Measurements from ENCODE around the gene WWP2. TPM values are rescaled to one million over a fixed set of nuclear protein-coding genes. Genes with fewer than 3 reads are reported as not detected.
"Not testable (repeated sequence)": the region's sequence is repeated elsewhere in the genome, so short reads cannot be mapped to it uniquely, and the experiment has no call there.

The WWP2 gene
- total RNA-seq, 1 experiment from 2014 or later: 15.1 TPM

DNA sequence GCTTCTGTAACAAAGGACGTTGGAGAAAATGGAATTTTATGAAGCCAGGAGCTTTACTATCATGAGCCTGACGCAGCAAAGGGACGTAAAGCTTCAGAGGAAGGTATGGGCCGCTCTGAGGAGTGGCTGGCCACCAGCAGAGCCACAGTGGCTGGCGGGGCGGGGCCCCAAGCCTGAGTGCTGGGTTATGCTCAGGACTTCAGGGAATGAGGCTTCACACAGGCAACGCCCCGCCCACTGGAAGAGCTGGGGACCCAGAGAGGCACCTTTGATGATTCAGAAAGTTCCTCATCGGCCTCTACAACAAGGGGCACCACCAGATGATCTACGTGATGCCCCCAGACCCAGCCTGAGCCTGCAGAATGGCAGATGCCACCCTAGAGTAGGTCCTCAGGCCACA, 16.2 kb upstream of the WWP2 start:
- no peak for DNase-seq (ENCODE audit: low spot score)

DNA sequence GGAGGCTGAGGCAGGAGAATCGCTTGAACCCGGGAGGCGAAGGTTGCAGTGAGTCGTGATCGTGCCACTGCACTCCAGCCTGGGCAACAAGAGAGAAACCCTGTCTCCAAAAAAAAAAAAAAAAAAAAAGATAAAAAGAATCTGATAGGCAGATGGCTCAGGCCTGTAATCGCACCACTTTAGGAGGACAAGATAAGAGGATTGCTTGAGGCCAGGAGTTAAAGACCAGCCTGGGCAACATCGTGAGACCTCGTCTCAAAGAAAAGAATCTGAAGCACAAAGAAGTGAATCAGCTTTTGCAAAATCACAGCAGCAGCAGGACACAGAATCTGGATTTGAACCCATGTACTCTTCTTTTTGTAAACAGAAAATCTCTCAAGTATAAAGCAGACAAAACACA, 15.0 kb upstream of the WWP2 start:
- DNase-seq (ENCODE audit: low spot score): no peak

GRCh38 chr16:69748694-69749345, 13.3 kb upstream of the WWP2 start:
- no peak for DNase-seq (ENCODE audit: low spot score)

DNA sequence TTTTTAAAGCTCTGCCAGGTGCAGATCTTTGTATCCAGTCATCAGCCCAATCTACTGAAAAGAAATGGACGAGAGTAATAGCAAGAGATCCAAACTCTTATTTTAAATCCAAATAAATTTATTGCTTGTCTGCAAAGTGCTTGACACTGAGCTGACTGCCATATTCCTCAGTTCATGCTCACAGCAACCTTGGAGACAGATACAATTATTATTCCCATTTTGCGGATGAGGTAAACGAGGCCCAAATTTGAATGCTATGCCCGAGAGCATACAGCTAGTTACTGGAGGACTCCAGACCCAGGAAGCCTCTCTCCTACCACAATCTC, 8.0 kb upstream of the WWP2 start:
- no peak for DNase-seq (ENCODE audit: low spot score)

GRCh38 chr16:69754469-69755310, 7.4 kb upstream of the WWP2 start, which contains the start of gene NOB1:
TSS of gene NOB1 (minus strand) at chr16:69754926. CDS start at chr16:69754910, 16 bp downstream.
- peak; percentile 94 for DNase-seq (ENCODE audit: low spot score)

DNA sequence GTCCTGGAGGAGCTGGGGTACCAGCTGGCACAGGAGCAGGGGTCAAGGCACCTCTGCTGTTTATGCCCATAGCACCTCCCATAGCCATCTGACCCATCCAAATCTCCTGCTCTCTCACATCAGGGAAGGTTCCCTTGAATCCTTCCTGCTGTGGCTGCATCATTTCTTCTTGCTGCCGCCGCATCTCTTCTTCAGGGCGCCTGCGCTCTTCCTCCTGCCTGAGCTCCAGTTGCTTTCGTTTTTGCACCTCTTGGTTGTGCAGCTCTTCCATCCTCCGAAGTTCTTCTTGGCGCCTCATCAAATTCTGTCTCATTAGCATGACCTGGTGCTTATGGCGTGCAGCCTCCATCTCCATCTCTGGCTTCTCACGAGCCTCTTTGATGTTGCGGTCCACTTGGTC, 5.4 kb upstream of the WWP2 start:
- no peak for DNase-seq (ENCODE audit: low spot score)

DNA sequence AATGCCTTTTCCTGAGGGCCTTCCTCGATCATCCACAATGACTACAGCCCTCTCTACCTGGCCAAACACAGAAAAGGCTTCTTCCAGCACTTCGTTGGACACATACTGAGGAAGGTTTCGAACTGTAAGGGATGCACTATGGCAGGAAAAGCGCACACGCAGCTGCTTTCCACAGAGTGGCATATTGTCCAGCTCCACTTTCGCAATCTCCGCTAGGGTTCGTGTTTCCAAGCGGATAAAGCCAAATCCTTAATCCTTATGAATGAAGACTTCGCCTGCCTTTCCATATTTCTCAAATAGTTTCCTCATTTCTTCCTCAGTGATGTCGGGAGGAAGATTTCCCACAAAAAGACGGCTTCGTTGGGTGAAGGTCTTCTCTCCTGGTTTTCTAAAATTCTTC, 4.8 kb upstream of the WWP2 start:
- not testable (repeated sequence) for DNase-seq (ENCODE audit: low spot score)

DNA sequence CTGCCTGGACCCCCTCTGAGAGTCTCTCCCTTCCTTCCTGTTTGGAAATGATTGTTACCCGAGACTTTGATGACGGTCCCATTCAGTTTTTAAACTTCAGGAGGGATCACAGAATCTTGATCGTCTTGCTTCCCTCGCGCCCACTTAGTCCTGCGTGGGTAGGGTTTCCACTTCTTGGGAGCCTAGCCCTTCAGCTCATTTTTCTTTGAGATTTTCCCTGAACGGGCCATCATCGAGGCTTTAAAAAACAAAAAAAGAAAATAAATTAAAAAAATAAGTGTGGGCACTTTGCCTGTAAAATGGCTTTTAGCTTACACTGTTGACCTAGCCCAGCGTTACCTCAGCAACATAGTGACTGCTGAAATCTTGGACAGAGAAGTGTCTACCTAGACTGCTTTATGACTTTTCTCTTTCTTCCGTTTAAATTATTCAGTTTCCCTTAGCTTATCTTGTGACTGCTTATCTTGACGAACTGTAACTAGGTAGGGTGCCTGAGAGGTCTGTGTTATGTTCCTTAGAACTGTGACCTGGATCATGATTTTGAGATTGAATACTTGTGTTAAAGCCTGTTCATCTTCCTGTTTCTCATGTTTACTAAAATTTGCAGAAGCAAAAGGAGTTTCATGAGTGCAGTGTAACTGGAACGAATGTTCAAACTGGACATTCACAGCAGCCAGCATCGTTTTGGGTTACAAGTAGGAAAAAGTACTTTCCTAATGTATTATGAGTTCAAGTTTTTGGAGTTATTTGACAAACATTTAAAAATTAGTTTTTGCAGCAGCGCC, 874 bp downstream of the WWP2 start:
- no peak for DNase-seq (ENCODE audit: low spot score)

GRCh38 chr16:69763599-69763942, 1.4 kb downstream of the WWP2 start:
- DNase-seq (ENCODE audit: low spot score): no peak

- no peak for DNase-seq (ENCODE audit: low spot score)
Measured at GRCh38 chr16:69767459-69768229, 5.5 kb downstream of the WWP2 start.

- no peak for DNase-seq (ENCODE audit: low spot score)
Measured at GRCh38 chr16:69768666-69769065, 6.5 kb downstream of the WWP2 start.

- DNase-seq (ENCODE audit: low spot score): no peak
Measured at GRCh38 chr16:69769404-69769803, 7.3 kb downstream of the WWP2 start.

- DNase-seq (ENCODE audit: low spot score): no peak
Measured at GRCh38 chr16:69771651-69771967, 9.5 kb downstream of the WWP2 start.

- no peak for DNase-seq (ENCODE audit: low spot score)
Measured at GRCh38 chr16:69773260-69773947, 11.3 kb downstream of the WWP2 start.

GRCh38 chr16:69775563-69775962, 13.4 kb downstream of the WWP2 start:
- DNase-seq (ENCODE audit: low spot score): no peak

DNA sequence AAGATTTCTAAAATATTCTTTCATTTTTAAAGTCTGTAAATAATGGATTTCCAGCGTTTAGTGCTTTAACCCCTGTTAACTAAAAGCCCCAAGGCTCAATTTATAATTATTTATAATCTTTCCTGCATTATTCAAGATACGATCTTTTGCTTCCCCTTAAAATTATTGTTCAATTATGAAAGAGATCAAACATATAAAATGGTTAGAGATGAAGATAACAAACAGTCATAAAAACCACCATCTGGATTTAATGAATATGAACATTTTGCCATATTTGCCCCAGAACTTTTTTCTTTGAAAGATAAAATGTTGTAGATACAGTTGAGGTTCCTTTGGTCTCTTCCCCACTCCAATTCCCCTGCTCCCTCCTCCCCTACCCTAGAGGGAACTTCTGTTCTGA, 17.6 kb downstream of the WWP2 start:
- no peak for DNase-seq (ENCODE audit: low spot score)

DNA sequence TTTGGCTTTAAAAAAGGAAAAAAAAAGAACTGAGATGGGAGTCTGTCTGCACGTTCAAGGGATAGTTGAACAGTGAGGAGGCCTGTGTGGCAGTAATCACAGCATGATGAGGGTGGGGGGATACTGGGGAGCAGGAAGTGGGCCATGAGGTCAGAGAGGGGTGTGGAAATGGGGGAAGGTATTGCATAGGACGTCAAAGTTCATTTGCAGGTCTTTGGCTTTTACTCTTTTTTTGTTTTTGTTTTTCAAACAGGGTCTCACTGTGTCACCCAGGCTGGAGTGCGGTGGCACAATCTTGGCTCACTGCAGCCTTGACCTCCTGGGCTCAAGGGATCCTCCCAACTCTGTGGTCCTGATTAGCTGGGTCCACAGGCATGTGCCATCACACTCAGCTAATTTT, 19.0 kb downstream of the WWP2 start:
- no peak for DNase-seq (ENCODE audit: low spot score)

GRCh38 chr16:69784586-69784985, 22.5 kb downstream of the WWP2 start:
- no peak for DNase-seq (ENCODE audit: low spot score)

DNA sequence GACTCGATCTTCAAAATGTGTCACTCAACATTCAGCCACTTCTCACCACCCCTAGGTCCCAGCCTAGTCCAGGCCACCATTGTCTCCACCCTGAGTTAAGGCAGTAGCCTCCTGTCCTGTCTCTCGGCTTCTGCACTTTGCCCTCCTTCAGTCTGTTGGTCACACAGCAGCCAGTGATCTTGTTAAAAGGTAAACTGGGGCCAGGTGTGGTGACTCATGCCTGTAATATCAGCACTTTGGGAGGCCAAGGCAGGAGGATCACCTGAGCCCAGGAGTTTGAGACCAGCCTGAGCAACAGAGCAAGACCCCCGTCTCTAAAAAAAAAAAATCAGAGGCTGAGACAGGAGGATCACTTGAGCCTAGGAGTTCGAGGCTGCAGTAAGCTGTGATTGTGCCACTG, 25.8 kb downstream of the WWP2 start:
- DNase-seq (ENCODE audit: low spot score): no peak

DNA sequence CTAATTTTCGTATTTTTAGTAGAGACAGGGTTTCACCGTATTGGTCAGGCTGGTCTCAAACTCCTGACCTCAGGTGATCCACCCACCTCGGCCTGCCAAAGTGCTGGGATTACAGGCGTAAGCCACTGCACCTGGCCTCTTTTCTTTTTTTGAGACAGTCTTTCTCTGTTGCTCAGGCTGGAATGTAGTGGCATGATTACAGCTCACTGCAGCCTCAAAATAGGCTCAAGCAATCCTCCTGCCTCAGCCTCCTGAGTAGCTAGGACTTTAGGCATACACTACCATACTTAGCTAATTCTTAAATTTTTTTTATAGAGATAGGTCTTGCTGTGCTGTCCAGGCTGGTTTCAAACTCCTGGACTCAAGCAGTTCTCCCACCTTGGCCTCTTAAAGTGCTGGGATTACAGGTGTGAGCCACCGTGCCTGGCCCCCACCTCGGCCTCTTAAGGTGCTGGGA, 29.3 kb downstream of the WWP2 start:
- not testable (repeated sequence) for DNase-seq (ENCODE audit: low spot score)

- no peak for DNase-seq (ENCODE audit: low spot score)
Measured at GRCh38 chr16:69793526-69793925, 31.4 kb downstream of the WWP2 start.
